Parathyroid adenoma (tissue), 2 donors: ENCODE data around the gene FAM163B.
A peak's percentile ranks its signal among the peaks of the same experiment; 100 is the strongest.

Experiments
- H2AFZ ChIP-seq: fragments of 300-600 bp; sonication (generic); one replicate; pipeline ENCODE4 v1.7.0; 2017; ENCODE audit warnings: antibody characterized with exemption, mild to moderate bottlenecking
- H3K27ac ChIP-seq: fragments of 300-600 bp; sonication (generic); one replicate; pipeline ENCODE4 v1.7.0; 2017
- H3K27me3 ChIP-seq: fragments of 300-600 bp; sonication (generic); one replicate; pipeline ENCODE4 v1.7.0; 2017; ENCODE audit warnings: low read length; ENCODE audit not compliant: control insufficient read depth, insufficient read depth
- H3K36me3 ChIP-seq: fragments of 300-600 bp; sonication (generic); one replicate; pipeline ENCODE4 v1.7.0; 2017; ENCODE audit warnings: low read length; ENCODE audit not compliant: control insufficient read depth, insufficient read depth
- H3K4me1 ChIP-seq: fragments of 300-600 bp; sonication (generic); one replicate; pipeline ENCODE4 v1.7.0; 2017; ENCODE audit warnings: control low read depth
- H3K4me2 ChIP-seq: fragments of 300-600 bp; sonication (generic); one replicate; pipeline ENCODE4 v1.7.0; 2017; ENCODE audit warnings: low read length
- H3K4me3 ChIP-seq: fragments of 300-600 bp; sonication (generic); one replicate; pipeline ENCODE4 v1.7.0; 2017; ENCODE audit warnings: low read depth, low read length
- H3K79me2 ChIP-seq: fragments of 300-600 bp; sonication (generic); one replicate; pipeline ENCODE4 v1.7.0; 2017; ENCODE audit warnings: control low read depth
- H3K9ac ChIP-seq: fragments of 300-600 bp; sonication (generic); one replicate; pipeline ENCODE4 v1.7.0; 2017; ENCODE audit warnings: mild to moderate bottlenecking
- H3K9me3 ChIP-seq: fragments of 300-600 bp; sonication (generic); one replicate; pipeline ENCODE4 v1.7.0; 2017; ENCODE audit warnings: low read length; ENCODE audit not compliant: control insufficient read depth
- CTCF ChIP-seq: fragments of 300-600 bp; sonication (generic); IDR thresholded peaks from one replicate; pipeline ENCODE4 v1.7.0; 2017; ENCODE audit warnings: antibody characterized with exemption, mild to moderate bottlenecking
- donor health status: primary hyperparathyroidism.

FAM163B gene

GRCh38 chr9:133533857-133534256 lies 75.3 kb downstream of the FAM163B start:
- no peak for TF ChIP-seq CTCF
- H3K4me1 ChIP-seq, result no peaks in the 10 kb centered on the region
- H3K9me3 ChIP-seq, result no peaks in the 10 kb centered on the region
- H3K4me2 ChIP-seq, result no peak overlapping the region
- no peak overlapping the region for H3K27ac ChIP-seq
- H3K9ac ChIP-seq, result no peak overlapping the region
- no peak overlapping the region for H3K4me3 ChIP-seq
- no peaks in the 10 kb centered on the region for H3K36me3 ChIP-seq
- H3K27me3 ChIP-seq, result no peaks in the 10 kb centered on the region
- H2AFZ ChIP-seq, result peak overlapping the region; percentile 53
- H3K79me2 ChIP-seq, result no peaks in the 10 kb centered on the region

GRCh38 chr9:133532937-133533668 lies 76.1 kb downstream of the FAM163B start:
- Histone ChIP-seq H3K79me2 (no peaks in the 10 kb centered on the region), H3K4me2 (no peak overlapping the region), H3K27me3 (peaks cover 4% of the 10 kb centered on the region), H3K27ac (no peak overlapping the region), H3K4me3 (no peak overlapping the region), H3K9ac (no peak overlapping the region), H3K36me3 (no peaks in the 10 kb centered on the region), H2AFZ (no peak overlapping the region), H3K4me1 (no peaks in the 10 kb centered on the region), H3K9me3 (no peaks in the 10 kb centered on the region)
- TF ChIP-seq CTCF, result peak; percentile 34

- H3K79me2 ChIP-seq, result no peaks in the 10 kb centered on the region
- H3K27ac ChIP-seq, result no peak overlapping the region
- no peaks in the 10 kb centered on the region for H3K9me3 ChIP-seq
- no peak overlapping the region for H3K4me3 ChIP-seq
- no peaks in the 10 kb centered on the region for H3K36me3 ChIP-seq
- no peak for TF ChIP-seq CTCF
- H3K27me3 ChIP-seq, result peaks cover 4% of the 10 kb centered on the region
- H3K9ac ChIP-seq, result no peak overlapping the region
- H3K4me1 ChIP-seq, result no peaks in the 10 kb centered on the region
- no peak overlapping the region for H2AFZ ChIP-seq
- H3K4me2 ChIP-seq, result no peak overlapping the region
Observed at GRCh38 chr9:133531293-133531692, 77.9 kb downstream of the FAM163B start.

- Histone ChIP-seq H3K27ac (no peak overlapping the region), H3K9me3 (no peaks in the 10 kb centered on the region), H3K9ac (no peak overlapping the region), H3K36me3 (no peaks in the 10 kb centered on the region), H3K4me3 (no peak overlapping the region), H3K79me2 (no peaks in the 10 kb centered on the region), H3K4me2 (no peak overlapping the region), H3K4me1 (no peaks in the 10 kb centered on the region), H2AFZ (no peak overlapping the region), H3K27me3 (peaks cover 4% of the 10 kb centered on the region)
- no peak for TF ChIP-seq CTCF
Observed at GRCh38 chr9:133529874-133530273, 79.3 kb downstream of the FAM163B start.

GRCh38 chr9:133529457-133529856 lies 79.7 kb downstream of the FAM163B start:
- H3K9me3 ChIP-seq, result no peaks in the 10 kb centered on the region
- H3K27me3 ChIP-seq, result peaks cover 4% of the 10 kb centered on the region
- no peak overlapping the region for H3K4me2 ChIP-seq
- no peak overlapping the region for H3K9ac ChIP-seq
- H2AFZ ChIP-seq, result no peak overlapping the region
- no peak overlapping the region for H3K4me3 ChIP-seq
- no peaks in the 10 kb centered on the region for H3K79me2 ChIP-seq
- no peak for TF ChIP-seq CTCF
- no peaks in the 10 kb centered on the region for H3K36me3 ChIP-seq
- no peaks in the 10 kb centered on the region for H3K4me1 ChIP-seq
- no peak overlapping the region for H3K27ac ChIP-seq
